Activated naive CD4-positive, alpha-beta T cell treated with anti-CD3 and anti-CD28 coated beads, Interleukin-2, amount 50 U/mL, for 24 hours (primary cell): ENCODE results near the gene NAA10.
A peak's percentile ranks its signal among the peaks of the same experiment; 100 is the strongest.

ENCODE experiments used
- H3K27ac Mint-ChIP-seq: one replicate; pipeline ENCODE4 v1.8.0; 2021; ENCODE audit warnings: mild to moderate bottlenecking, mixed read lengths
- H3K27me3 Mint-ChIP-seq: one replicate; pipeline ENCODE4 v1.8.0; 2021; ENCODE audit warnings: mixed read lengths
- H3K36me3 Mint-ChIP-seq: one replicate; pipeline ENCODE4 v1.8.0; 2021; ENCODE audit warnings: mixed read lengths
- H3K4me1 Mint-ChIP-seq: one replicate; pipeline ENCODE4 v1.8.0; 2021; ENCODE audit warnings: mixed read lengths
- H3K4me3 Mint-ChIP-seq: one replicate; pipeline ENCODE4 v1.8.0; 2021; ENCODE audit warnings: mild to moderate bottlenecking, mixed read lengths
- H3K9me3 Mint-ChIP-seq: one replicate; pipeline ENCODE4 v1.8.0; 2021; ENCODE audit warnings: mixed read lengths

The NAA10 gene

DNA sequence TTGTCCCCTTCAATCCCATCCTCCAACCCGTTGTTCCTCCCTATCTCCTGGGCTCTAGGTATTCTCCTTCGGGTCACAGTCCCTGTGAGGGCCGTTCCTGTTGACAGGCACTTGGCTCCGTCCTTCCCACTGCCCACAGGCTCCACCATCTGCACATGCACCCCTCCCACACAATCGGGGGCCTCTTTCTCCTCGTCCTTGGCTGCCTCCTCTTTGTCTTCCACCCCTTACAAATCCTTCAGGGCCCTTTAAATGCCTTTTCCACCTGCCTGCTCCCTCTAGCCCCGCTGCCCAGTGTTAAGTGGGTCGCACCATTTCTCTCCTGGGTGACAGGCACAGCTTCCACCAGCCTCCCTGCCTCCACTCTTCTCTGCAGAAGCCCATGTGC, 33.1 kb downstream of the NAA10 start:
- H3K4me1 Mint-ChIP-seq: peaks cover 34% of the 10 kb centered on the region

DNA sequence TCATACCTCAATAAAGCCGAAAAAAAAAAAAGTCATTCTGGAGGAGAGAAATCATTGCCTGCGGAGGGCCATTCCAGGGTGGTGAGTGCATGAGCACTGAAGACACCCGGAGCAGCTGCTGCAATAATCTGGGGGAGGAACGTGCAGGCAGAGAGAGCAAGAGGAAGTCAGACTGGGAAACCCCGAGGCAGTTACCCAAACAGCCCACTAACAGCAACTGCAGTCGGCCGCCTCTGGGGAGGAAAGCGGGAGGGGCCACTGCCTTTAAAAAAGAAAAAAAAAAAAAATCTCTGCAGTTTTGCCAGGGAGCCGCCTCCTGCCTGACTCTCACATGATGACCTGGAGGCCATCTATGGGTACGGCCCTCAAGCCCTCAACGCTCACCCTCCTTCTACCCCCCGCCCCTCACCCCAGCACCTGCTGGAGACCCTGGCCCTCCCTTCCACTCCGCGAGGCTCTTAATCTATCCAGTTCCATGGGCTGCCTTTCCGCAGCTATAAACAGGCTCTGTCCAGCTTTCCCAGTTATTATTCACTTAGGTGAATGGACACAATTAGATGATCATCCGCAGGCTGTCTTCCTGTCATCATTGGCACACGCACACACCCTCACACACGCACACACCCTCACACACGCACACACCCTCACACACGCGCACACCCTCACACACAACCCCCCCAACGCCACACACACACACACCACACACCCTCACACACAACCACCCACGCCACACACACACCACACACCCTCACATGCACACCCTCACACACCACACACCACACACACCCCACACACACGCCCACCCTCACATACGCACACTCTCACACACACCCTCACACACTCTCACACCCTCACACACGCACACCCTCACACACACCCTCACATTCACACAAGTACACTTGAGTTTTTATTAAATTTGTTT, 33.7 kb downstream of the NAA10 start:
- Mint-ChIP-seq H3K4me3 (peak overlapping the region; percentile 71), H3K4me1 (peaks cover 34% of the 10 kb centered on the region), H3K27ac (peak overlapping the region; percentile 38), H3K9me3 (no peaks in the 10 kb centered on the region), H3K27me3 (no peaks in the 10 kb centered on the region), H3K36me3 (no peaks in the 10 kb centered on the region)

More for the DNA sequence above, 33.1 kb downstream of the NAA10 start:
- H3K27me3 Mint-ChIP-seq: no peaks in the 10 kb centered on the region
- H3K36me3 Mint-ChIP-seq: no peaks in the 10 kb centered on the region
- peak overlapping the region; percentile 68 for H3K27ac Mint-ChIP-seq
- H3K9me3 Mint-ChIP-seq: no peaks in the 10 kb centered on the region
- H3K4me3 Mint-ChIP-seq: peak overlapping the region; percentile 48

DNA sequence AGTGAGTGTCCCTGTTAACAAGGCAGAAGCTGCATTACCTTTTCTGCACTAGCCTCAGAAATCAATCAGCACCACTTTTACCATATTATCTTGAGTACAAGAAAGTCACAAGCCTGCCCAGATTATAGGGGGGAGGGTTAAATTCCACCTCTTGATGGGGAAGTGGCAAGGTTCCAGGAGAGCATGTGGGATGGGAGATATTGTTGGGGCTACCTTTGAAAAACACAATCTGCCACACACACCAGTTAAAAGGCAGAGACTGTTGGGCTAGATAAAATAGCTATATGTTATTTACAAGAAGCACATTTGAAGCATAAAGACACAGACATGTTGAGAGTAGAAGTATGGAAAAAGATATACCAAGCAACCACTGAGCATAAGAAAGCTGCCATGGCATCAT, 36.9 kb downstream of the NAA10 start:
- peaks cover 18% of the 10 kb centered on the region for H3K4me1 Mint-ChIP-seq
- no peaks in the 10 kb centered on the region for H3K36me3 Mint-ChIP-seq
- H3K9me3 Mint-ChIP-seq: no peaks in the 10 kb centered on the region
- H3K27ac Mint-ChIP-seq: no peak overlapping the region
- no peak overlapping the region for H3K4me3 Mint-ChIP-seq
- H3K27me3 Mint-ChIP-seq: no peaks in the 10 kb centered on the region

DNA sequence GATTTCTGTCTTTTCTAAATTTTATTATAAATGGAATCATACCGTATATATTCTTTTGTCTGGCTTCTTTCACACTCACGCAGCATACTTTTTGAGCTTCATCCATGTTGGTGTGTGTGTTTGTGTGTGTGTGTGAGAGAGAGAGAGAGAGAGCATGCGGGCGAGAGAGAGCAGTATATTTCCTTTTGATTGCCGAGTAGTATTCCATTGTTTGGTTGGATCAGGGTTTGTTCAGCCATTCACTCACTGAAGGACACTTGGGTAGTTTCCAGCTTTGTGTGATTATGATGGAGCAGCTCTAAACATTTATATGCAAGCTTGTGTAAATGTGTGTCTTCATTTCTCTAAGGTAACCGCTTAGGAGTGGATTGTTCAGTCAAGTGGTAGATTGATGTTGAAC, 45.7 kb downstream of the NAA10 start:
- H3K27me3 Mint-ChIP-seq: peaks cover 3% of the 10 kb centered on the region
- no peak overlapping the region for H3K4me3 Mint-ChIP-seq
- H3K4me1 Mint-ChIP-seq: no peaks in the 10 kb centered on the region
- H3K27ac Mint-ChIP-seq: no peak overlapping the region
- no peaks in the 10 kb centered on the region for H3K9me3 Mint-ChIP-seq
- no peaks in the 10 kb centered on the region for H3K36me3 Mint-ChIP-seq

DNA sequence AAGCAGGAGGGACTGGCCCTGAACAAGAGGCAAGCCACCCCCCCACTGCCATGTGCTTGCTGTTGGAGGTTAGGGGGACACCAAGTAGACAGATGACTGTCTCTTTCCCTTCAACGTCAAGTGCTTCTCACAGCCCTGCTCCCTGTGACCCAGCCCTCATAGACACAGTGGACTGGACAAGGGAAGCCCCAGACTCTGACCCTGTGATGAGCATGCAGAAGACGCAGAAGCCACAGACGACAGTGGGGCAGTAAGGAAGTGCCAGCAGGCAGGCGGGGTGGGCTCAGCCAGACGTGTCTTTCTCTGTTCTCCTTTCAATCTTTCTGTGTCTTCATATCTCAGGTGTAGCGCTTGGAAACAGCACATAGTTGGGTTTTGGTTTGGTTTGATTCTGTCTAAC, 46.5 kb downstream of the NAA10 start:
- Mint-ChIP-seq H3K27ac (no peak overlapping the region), H3K4me1 (no peaks in the 10 kb centered on the region), H3K36me3 (no peaks in the 10 kb centered on the region), H3K9me3 (no peaks in the 10 kb centered on the region), H3K4me3 (no peak overlapping the region), H3K27me3 (peaks cover 3% of the 10 kb centered on the region)

DNA sequence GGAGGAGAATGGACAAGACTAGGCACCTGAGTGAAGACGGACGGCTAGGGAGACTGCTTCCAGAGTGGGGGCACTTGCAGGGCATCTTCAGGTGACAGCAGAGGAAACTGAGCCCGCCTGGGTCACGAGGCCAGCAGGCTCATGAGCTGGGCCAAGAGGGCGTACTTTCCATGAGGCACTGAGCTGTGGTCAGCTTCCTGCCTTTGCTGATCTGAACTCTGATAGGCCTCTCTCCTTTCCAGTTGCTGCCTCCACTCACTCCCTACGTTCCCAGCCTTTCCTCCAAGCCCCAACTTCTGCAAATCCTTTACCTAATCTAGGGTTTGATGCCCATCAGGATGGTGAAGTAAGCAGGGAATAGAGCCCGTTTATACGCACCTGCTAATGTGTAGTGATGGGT, 47.5 kb downstream of the NAA10 start:
- Mint-ChIP-seq H3K27ac (no peak overlapping the region), H3K9me3 (no peaks in the 10 kb centered on the region), H3K36me3 (no peaks in the 10 kb centered on the region), H3K4me3 (no peak overlapping the region), H3K4me1 (no peaks in the 10 kb centered on the region), H3K27me3 (peaks cover 3% of the 10 kb centered on the region)

DNA sequence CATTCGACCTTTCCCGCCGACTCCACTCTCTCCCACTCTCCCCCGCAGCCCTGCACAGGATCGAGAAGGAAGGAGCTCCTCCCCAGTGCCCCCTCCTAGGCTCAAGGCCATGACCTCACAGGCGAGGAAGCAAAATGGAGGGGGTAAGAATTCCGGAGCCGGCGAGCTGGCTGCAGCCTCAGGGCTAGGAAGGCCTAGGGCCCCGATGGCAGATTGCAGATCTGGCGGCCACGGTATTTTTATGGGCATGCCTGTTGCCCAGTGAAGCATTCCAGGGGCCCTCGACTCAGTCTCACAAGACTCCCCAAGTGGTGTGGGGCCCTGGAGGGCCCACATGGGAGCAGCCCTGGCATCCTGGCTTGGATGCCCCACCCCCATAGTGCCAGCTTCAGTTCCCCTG, 47.9 kb downstream of the NAA10 start:
- H3K9me3 Mint-ChIP-seq: no peaks in the 10 kb centered on the region
- no peak overlapping the region for H3K4me3 Mint-ChIP-seq
- no peaks in the 10 kb centered on the region for H3K36me3 Mint-ChIP-seq
- no peak overlapping the region for H3K27ac Mint-ChIP-seq
- H3K27me3 Mint-ChIP-seq: peaks cover 3% of the 10 kb centered on the region
- no peaks in the 10 kb centered on the region for H3K4me1 Mint-ChIP-seq

DNA sequence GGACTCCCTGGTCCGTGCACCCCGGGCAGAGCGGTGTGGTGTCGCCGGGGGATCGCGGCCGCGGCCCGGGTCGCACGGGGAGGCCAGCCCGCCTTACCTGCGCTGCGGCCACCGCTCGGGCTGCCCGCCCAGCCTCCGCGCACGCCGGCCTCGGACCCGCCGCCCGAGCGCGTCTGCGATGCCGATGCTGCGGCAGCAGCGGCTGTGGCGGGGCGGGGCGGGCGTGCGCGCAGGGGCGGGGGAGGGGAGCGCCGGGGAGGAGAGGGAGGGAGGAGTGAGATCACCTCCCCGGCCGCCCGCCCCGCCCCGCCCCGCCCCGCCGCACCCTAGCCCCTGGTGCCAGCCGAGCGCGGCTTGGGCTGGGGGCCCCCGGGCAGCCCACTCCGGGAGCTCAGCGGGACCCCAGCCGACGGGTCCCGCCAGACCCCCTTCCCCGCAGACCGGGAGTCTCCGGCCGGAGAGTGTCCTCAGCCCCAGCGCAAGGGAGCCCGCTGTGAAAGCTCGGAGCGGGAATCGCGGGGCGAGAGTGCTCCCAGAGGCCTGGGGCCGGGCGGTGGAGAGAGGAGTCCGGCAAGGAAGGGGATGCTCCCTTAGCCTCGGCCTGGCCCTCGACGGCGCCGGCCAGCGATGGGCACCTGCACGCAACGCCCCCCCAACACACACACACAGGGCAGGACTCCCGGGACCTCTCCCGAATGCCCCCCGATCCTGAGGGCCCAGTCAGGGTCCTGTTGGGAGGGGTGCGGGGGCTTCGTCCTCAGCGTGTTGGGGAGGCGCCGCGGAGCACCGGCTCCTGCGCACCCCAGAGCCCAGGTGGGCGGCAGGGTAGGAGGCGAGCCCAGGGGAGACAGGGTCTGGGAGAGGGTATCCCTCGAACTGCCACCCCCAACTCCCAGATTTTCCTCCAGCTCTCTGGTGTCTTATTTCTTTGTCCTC, 48.6 kb downstream of the NAA10 start, which contains the start of gene L1CAM:
TSS of gene L1CAM (minus strand) at position 206 of the 936 bp plus-strand sequence. CDS start 10,337 bp downstream, outside the sequence.
- no peaks in the 10 kb centered on the region for H3K36me3 Mint-ChIP-seq
- no peaks in the 10 kb centered on the region for H3K4me1 Mint-ChIP-seq
- H3K4me3 Mint-ChIP-seq: peak within 1 kb of the TSS; percentile 59
- H3K9me3 Mint-ChIP-seq: no peaks in the 10 kb centered on the region
- no peak within 1 kb of the TSS for H3K27ac Mint-ChIP-seq
- peaks cover 3% of the 10 kb centered on the region for H3K27me3 Mint-ChIP-seq

DNA sequence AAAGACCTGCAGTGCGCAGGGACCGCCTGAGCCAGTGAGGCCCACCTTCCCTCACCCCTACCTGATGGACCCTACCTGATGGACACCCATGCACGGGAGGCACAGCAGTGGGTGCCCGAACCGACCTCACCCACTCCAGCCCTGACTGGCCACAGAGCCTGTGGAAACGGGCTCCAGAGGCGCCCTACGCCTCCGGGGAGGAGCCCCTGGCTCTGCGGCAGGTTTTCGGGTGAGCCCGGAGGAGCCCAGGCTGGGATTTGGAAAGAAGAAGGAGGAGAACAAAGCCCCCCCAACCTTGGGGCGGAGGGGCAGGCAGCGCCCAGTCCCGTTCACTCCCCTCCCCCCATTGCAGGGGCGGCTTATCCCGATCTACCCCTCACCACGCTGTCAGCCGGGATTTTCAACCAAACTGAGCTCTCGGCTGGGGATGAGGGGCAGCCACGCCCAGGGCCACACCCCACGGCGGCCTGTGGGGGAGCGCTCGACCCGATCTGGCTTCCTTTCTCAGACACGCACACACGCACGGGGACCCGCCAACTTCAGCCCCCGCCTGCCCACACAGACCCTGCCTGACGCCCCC, 49.5 kb downstream of the NAA10 start:
- Mint-ChIP-seq H3K36me3 (no peaks in the 10 kb centered on the region), H3K27me3 (peaks cover 3% of the 10 kb centered on the region), H3K27ac (no peak overlapping the region), H3K4me3 (no peak overlapping the region), H3K9me3 (no peaks in the 10 kb centered on the region), H3K4me1 (no peaks in the 10 kb centered on the region)

DNA sequence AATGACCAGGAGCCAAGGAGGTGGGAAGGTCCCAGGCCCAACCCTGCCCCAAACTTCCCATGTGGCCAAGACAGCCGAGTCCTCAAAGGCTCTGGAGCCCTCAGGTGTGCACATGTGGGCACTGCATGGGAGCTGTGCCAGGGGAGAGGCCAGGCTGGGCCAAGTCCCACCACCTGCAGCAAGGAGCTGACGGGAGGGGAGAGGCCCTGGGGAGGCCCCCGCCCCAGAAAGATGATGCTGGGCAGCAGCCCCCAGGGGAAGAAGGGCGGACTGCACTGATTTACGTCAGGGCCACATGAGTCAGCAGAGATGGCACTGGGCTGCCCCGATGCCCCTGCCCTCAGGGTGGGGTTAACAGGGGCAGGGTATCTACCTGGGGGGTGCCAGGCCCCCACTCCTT, 50.2 kb downstream of the NAA10 start:
- Mint-ChIP-seq H3K4me3 (peak overlapping the region; percentile 59), H3K9me3 (no peaks in the 10 kb centered on the region), H3K27ac (no peak overlapping the region), H3K36me3 (no peaks in the 10 kb centered on the region), H3K27me3 (peaks cover 4% of the 10 kb centered on the region), H3K4me1 (no peaks in the 10 kb centered on the region)

DNA sequence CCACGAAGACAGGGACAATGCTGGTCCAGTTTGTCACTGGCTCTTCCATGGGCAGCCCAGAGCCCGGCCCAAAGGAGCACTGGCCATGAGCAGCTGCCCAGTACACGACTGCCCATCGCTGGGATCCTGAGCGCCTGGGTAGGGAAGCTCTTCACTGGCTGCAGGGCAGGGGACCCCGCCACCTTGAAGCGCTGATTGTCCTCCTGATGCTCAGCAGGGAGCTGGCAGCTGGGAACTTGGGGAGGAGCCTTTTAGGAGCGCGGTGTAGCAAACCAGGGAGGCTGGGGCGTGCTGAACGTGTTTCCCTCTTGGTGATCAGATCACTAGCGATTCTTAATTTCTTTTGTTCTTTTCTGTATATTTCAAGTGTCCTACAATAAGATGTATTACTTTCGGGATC, 50.7 kb downstream of the NAA10 start:
- Mint-ChIP-seq H3K4me3 (no peak overlapping the region), H3K27ac (no peak overlapping the region), H3K36me3 (no peaks in the 10 kb centered on the region), H3K9me3 (no peaks in the 10 kb centered on the region), H3K27me3 (peaks cover 5% of the 10 kb centered on the region), H3K4me1 (peaks cover 3% of the 10 kb centered on the region)

DNA sequence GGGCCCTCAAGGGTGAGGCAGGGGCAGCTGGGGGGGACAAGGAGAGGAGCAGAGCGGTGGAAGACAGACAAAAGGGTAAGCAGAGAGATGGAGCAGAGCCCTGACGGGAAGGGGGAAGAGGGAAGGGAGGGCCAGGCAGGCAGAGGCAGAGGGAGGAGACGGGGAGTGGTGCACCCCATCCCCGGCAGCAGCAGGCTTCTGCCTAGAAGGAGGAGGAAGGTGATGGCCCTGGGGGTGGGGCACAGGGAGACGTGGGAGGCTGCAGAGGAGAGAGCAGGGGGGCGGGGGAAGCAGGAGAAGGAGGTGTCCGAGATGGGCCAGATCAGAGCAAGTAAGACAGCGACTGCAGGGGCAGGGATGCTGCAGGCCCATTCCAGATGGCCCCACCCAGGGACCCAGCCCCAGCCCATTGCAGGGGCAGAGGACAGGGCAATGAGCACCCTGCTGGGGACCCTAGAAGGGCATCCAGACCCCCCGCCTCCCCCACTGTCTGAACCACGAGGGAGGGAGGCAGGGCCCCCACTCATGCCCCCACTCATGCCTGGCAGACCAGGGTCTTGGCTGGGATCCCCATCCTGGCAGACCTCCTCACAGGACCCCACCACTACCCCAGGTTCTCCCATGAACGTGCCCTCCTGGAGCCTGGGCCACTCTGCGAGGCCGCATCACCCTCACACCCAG, 51.5 kb downstream of the NAA10 start:
- Mint-ChIP-seq H3K4me1 (peaks cover 9% of the 10 kb centered on the region), H3K27me3 (peaks cover 7% of the 10 kb centered on the region), H3K36me3 (no peaks in the 10 kb centered on the region), H3K27ac (no peak overlapping the region), H3K4me3 (no peak overlapping the region), H3K9me3 (no peaks in the 10 kb centered on the region)

DNA sequence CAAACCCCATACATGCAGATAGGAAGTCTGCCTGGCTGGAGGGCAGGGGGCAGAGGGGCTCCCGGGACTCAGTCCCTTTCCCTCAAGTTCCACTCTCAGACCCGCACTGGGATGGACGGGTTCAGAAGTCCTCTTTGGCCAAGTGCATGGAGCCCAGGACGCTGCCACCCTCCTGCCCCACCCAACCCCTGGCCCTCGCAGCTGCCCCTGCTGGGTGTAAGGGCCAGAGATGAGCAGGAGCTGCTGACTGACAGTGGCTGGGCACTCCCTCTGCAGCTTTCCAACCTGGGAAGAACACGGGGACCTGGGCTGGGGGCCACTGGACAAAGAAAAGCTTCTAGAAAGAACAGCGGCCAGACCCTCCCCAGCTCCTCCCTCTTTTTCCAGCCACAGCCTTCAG, 52.3 kb downstream of the NAA10 start:
- Mint-ChIP-seq H3K36me3 (no peaks in the 10 kb centered on the region), H3K27me3 (peaks cover 7% of the 10 kb centered on the region), H3K9me3 (no peaks in the 10 kb centered on the region), H3K4me1 (peaks cover 15% of the 10 kb centered on the region), H3K4me3 (no peak overlapping the region), H3K27ac (no peak overlapping the region)

DNA sequence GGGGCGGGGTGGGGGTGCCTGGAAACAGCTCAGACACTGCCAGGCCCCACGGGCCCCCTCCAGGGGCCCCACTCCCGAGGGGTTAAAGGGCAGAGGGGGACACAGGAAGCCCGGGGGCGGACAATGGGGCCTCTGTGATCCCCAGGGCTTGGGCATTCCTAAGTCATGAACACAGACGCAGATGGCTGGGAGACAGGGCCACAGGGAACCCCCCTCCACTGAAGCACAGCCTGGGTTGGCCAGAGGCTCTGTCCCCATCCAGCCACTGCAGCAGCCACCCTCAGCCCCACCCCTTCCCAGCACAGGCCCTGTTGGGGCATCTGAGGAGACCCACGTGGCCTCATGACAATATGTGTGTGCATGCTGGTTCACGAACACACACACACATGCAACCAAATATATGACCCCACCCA, 52.7 kb downstream of the NAA10 start:
- no peaks in the 10 kb centered on the region for H3K36me3 Mint-ChIP-seq
- no peak overlapping the region for H3K4me3 Mint-ChIP-seq
- H3K4me1 Mint-ChIP-seq: peaks cover 15% of the 10 kb centered on the region
- H3K9me3 Mint-ChIP-seq: no peaks in the 10 kb centered on the region
- no peak overlapping the region for H3K27ac Mint-ChIP-seq
- peaks cover 7% of the 10 kb centered on the region for H3K27me3 Mint-ChIP-seq

DNA sequence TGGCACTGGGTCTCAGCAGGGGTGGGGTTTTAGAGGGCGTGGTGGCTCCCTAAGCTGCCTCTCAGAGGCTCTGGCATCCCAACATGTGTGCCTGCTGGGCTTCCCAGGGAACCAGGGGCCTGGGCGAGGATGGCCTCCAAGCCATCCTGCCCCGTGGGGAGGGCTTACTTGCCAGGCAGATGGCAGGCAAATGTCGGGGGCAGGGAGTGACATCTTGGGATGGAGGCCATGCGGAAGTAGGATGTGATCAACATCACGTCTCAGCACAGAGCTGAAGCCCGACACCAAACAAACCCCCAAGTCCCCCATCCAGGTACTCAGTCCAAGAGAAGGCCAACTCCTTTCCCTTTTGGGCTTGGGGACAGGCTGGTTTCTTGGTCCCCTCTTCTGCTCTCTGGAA, 53.6 kb downstream of the NAA10 start:
- Mint-ChIP-seq H3K27me3 (peaks cover 7% of the 10 kb centered on the region), H3K4me3 (no peak overlapping the region), H3K36me3 (no peaks in the 10 kb centered on the region), H3K9me3 (no peaks in the 10 kb centered on the region), H3K27ac (no peak overlapping the region), H3K4me1 (peaks cover 17% of the 10 kb centered on the region)
